Neuronal stem cell (in vitro differentiated cells): Measurements from ENCODE around the gene PDE2A.

Experiments used
- DNase-seq: peaks from one replicate; pipeline ENCODE4 v3.0.0-alpha.2; 2013; ENCODE audit warnings: low spot score
- H2AFZ ChIP-seq: one replicate; pipeline ENCODE4 v1.6.1; 2013; ENCODE audit warnings: mild to moderate bottlenecking, low read length, inconsistent platforms
- H2AK5ac ChIP-seq: 2 replicates; pipeline ENCODE4 v1.6.1; 2013; ENCODE audit warnings: low read depth, mild to moderate bottlenecking, inconsistent platforms, low read length, moderate library complexity, mixed read lengths
- H2BK120ac ChIP-seq: 2 replicates; pipeline ENCODE4 v1.6.1; 2013; ENCODE audit warnings: low read depth, mild to moderate bottlenecking, inconsistent platforms, low read length, moderate library complexity, mixed read lengths
- H2BK12ac ChIP-seq: one replicate; pipeline ENCODE4 v1.6.1; 2013; ENCODE audit warnings: low read length, inconsistent platforms
- H2BK15ac ChIP-seq: 2 replicates; pipeline ENCODE4 v1.6.1; 2013; ENCODE audit warnings: mild to moderate bottlenecking, low read length, inconsistent platforms, mixed read lengths
- H2BK5ac ChIP-seq: one replicate; pipeline ENCODE4 v1.6.1; 2013; ENCODE audit warnings: inconsistent platforms, mild to moderate bottlenecking, low read length, moderate library complexity
- H3K14ac ChIP-seq: one replicate; pipeline ENCODE4 v1.6.1; 2013; ENCODE audit warnings: low read length, inconsistent platforms
- H3K18ac ChIP-seq: 2 replicates; pipeline ENCODE4 v1.6.1; 2013; ENCODE audit warnings: low read length, inconsistent platforms
- H3K23ac ChIP-seq: 2 replicates; pipeline ENCODE4 v1.6.1; 2013; ENCODE audit warnings: low read depth, mild to moderate bottlenecking, mixed read lengths, low read length, inconsistent platforms; ENCODE audit not compliant: poor library complexity
- H3K27ac ChIP-seq: replicated peaks from 3 replicates; pipeline ENCODE4 v1.5.1; 2013; ENCODE audit warnings: low read length, inconsistent platforms
- H3K27me3 ChIP-seq, 3 experiments: 2 replicates each; pipeline ENCODE4 v1.6.1; 2013; ENCODE audit warnings: low read length in 3 of 3, mild to moderate bottlenecking in 2 of 3, inconsistent platforms in 1 of 3, low read depth in 1 of 3, mixed read lengths in 1 of 3, moderate library complexity in 1 of 3; ENCODE audit not compliant: control insufficient read depth in 3 of 3, insufficient read depth in 3 of 3
- H3K36me3 ChIP-seq, 2 donors: replicated peaks in 1 of 2; 2 replicates each; pipeline ENCODE4 v1.6.1; 2013; ENCODE audit warnings: low read length in 2 of 2; ENCODE audit not compliant: control insufficient read depth in 2 of 2, insufficient read depth in 2 of 2
- H3K4ac ChIP-seq: 2 replicates; pipeline ENCODE4 v1.6.1; 2013; ENCODE audit warnings: inconsistent platforms, mild to moderate bottlenecking, low read length, moderate library complexity
- H3K4me1 ChIP-seq, 2 donors: 1 replicate in 1 of 2; 2 replicates in 1 of 2; pipeline ENCODE4 v1.6.1; 2013; ENCODE audit warnings: low read length in 2 of 2, low read depth in 1 of 2; ENCODE audit not compliant: control insufficient read depth in 2 of 2, insufficient read depth in 1 of 2
- H3K4me2 ChIP-seq: one replicate; pipeline ENCODE4 v1.6.1; 2013; ENCODE audit warnings: mild to moderate bottlenecking, low read length, inconsistent platforms; ENCODE audit not compliant: insufficient read depth, poor library complexity, severe bottlenecking
- H3K4me3 ChIP-seq, 2 donors: 2 replicates each; pipeline ENCODE4 v1.5.1; 2013; ENCODE audit warnings: low read length in 2 of 2, mild to moderate bottlenecking in 2 of 2, inconsistent platforms in 1 of 2, moderate library complexity in 1 of 2
- H3K79me1 ChIP-seq: one replicate; pipeline ENCODE4 v1.6.1; 2013; ENCODE audit warnings: low read depth, mild to moderate bottlenecking, inconsistent platforms, low read length, moderate library complexity
- H3K9ac ChIP-seq: one replicate; pipeline ENCODE4 v1.6.1; 2013; ENCODE audit warnings: mild to moderate bottlenecking, low read depth, low read length, inconsistent platforms; ENCODE audit not compliant: poor library complexity
- H3K9me3 ChIP-seq, 2 donors: replicated peaks in 1 of 2; 2 replicates each; pipeline versions ENCODE3 to v1.6.1; 2013; ENCODE audit warnings: low read length in 2 of 2, mild to moderate bottlenecking in 2 of 2, inconsistent platforms in 1 of 2, low read depth in 1 of 2, mixed read lengths in 1 of 2, moderate library complexity in 1 of 2; ENCODE audit not compliant: control insufficient read depth in 2 of 2, insufficient read depth in 1 of 2
- H4K8ac ChIP-seq: one replicate; pipeline ENCODE4 v1.6.1; 2013; ENCODE audit warnings: low read depth, mild to moderate bottlenecking, inconsistent platforms, low read length, moderate library complexity
- H4K91ac ChIP-seq: one replicate; pipeline ENCODE4 v1.6.1; 2013; ENCODE audit warnings: low read length, low read depth, mild to moderate bottlenecking, inconsistent platforms; ENCODE audit not compliant: poor library complexity
- WGBS, 2 donors: extraction: QIAGEN DNeasy Blood & Tissue Kit; methylation state at CpG; one replicate each; pipeline ENCODE4 v1.1.7; 2013; ENCODE audit warnings: missing lambda C conversion rate in 2 of 2, mixed read lengths in 1 of 2; ENCODE audit not compliant: insufficient read length in 2 of 2, insufficient replicate concordance in 1 of 2; ENCODE audit errors: extremely low coverage in 2 of 2; 5-methylcytosine and 5-hydroxymethylcytosine counted together

PDE2A gene

GRCh38 chr11:72639502-72640375, 34.5 kb downstream of the PDE2A start:
- H2BK12ac ChIP-seq: peak overlapping the region; percentile 10
- peaks cover 0 to 3% of the 10 kb centered on the region in 2 donors for H3K9me3 ChIP-seq
- WGBS, 2 donors: 100% methylated on average over 2 of the region's 23 CpGs; no CpG with 5 or more reads in 1 of the 2 donors
- H3K27me3 ChIP-seq: peaks cover 10 to 72% (median 36%) of the 10 kb centered on the region in 3 experiments
- no peak overlapping the region for H3K4me2 ChIP-seq
- no peaks in the 10 kb centered on the region for H3K36me3 ChIP-seq
- peak overlapping the region; percentile 31 for H2AK5ac ChIP-seq
- H2AFZ ChIP-seq: no peak overlapping the region
- peak overlapping the region; percentile 61 for H3K23ac ChIP-seq
- no peak overlapping the region for H2BK120ac ChIP-seq
- H3K4me1 ChIP-seq: peaks cover 2 to 5% of the 10 kb centered on the region in 2 donors
- H3K9ac ChIP-seq: peak overlapping the region; percentile 13
- H3K27ac ChIP-seq: no peak overlapping the region
- H4K8ac ChIP-seq: no peak overlapping the region
- peaks cover 1% of the 10 kb centered on the region for H3K79me1 ChIP-seq
- no peak overlapping the region for H3K14ac ChIP-seq
- no peak overlapping the region for H3K4ac ChIP-seq
- no peak overlapping the region for H2BK15ac ChIP-seq
- H2BK5ac ChIP-seq: no peak overlapping the region
- no peak for DNase-seq
- no peak overlapping the region for H4K91ac ChIP-seq
- peak overlapping the region in 1 of 2 donors; percentile 58 for H3K4me3 ChIP-seq
- no peak overlapping the region for H3K18ac ChIP-seq

- peaks cover 10 to 86% (median 34%) of the 10 kb centered on the region in 3 experiments for H3K27me3 ChIP-seq
- peaks cover 0 to 6% of the 10 kb centered on the region in 2 donors for H3K9me3 ChIP-seq
- H3K4ac ChIP-seq: no peak overlapping the region
- H2BK12ac ChIP-seq: no peak overlapping the region
- no peak overlapping the region for H2BK15ac ChIP-seq
- H3K18ac ChIP-seq: no peak overlapping the region
- H3K27ac ChIP-seq: no peak overlapping the region
- no CpG with 5 or more reads among the region's 8 CpGs for WGBS, 2 donors
- H4K91ac ChIP-seq: no peak overlapping the region
- H3K4me3 ChIP-seq: no peak overlapping the region
- peaks cover 1% of the 10 kb centered on the region for H3K79me1 ChIP-seq
- H3K23ac ChIP-seq: no peak overlapping the region
- H4K8ac ChIP-seq: no peak overlapping the region
- no peak overlapping the region for H2BK120ac ChIP-seq
- no peak for DNase-seq
- peak overlapping the region; percentile 86 for H3K14ac ChIP-seq
- no peak overlapping the region for H2BK5ac ChIP-seq
- no peaks in the 10 kb centered on the region for H3K36me3 ChIP-seq
- no peak overlapping the region for H2AK5ac ChIP-seq
- no peak overlapping the region for H3K4me2 ChIP-seq
- no peak overlapping the region for H2AFZ ChIP-seq
- peaks cover 0 to 3% of the 10 kb centered on the region in 2 donors for H3K4me1 ChIP-seq
- H3K9ac ChIP-seq: no peak overlapping the region
Measured at GRCh38 chr11:72637926-72638325, 36.3 kb downstream of the PDE2A start.

- no peak overlapping the region for H3K4me3 ChIP-seq
- no peak overlapping the region for H3K18ac ChIP-seq
- H3K36me3 ChIP-seq: no peaks in the 10 kb centered on the region
- H4K91ac ChIP-seq: no peak overlapping the region
- no peak overlapping the region for H2BK15ac ChIP-seq
- peaks cover 3 to 6% of the 10 kb centered on the region in 2 donors for H3K4me1 ChIP-seq
- H3K4ac ChIP-seq: no peak overlapping the region
- H4K8ac ChIP-seq: no peak overlapping the region
- no CpG with 5 or more reads among the region's 2 CpGs for WGBS, 2 donors
- H3K27ac ChIP-seq: no peak overlapping the region
- peaks cover 10 to 87% (median 29%) of the 10 kb centered on the region in 3 experiments for H3K27me3 ChIP-seq
- H2BK120ac ChIP-seq: no peak overlapping the region
- peak overlapping the region; percentile 67 for H3K14ac ChIP-seq
- no peak overlapping the region for H3K4me2 ChIP-seq
- peaks cover 0 to 6% of the 10 kb centered on the region in 2 donors for H3K9me3 ChIP-seq
- H2AK5ac ChIP-seq: peak overlapping the region; percentile 14
- H2AFZ ChIP-seq: no peak overlapping the region
- H3K23ac ChIP-seq: peak overlapping the region; percentile 3
- no peak for DNase-seq
- peak overlapping the region; percentile 5 for H2BK12ac ChIP-seq
- H3K79me1 ChIP-seq: peaks cover 1% of the 10 kb centered on the region
- H2BK5ac ChIP-seq: no peak overlapping the region
- H3K9ac ChIP-seq: no peak overlapping the region
Measured at GRCh38 chr11:72637198-72637597, 37.0 kb downstream of the PDE2A start.

GRCh38 chr11:72636376-72636775, 37.8 kb downstream of the PDE2A start:
- Histone ChIP-seq H4K8ac (no peak overlapping the region), H3K36me3 (no peaks in the 10 kb centered on the region), H4K91ac (no peak overlapping the region), H3K27ac (no peak overlapping the region), H3K18ac (no peak overlapping the region), H3K23ac (no peak overlapping the region), H2BK120ac (no peak overlapping the region), H3K4me1 (peaks cover 4 to 8% of the 10 kb centered on the region in 2 donors), H3K4me3 (no peak overlapping the region), H2AFZ (no peak overlapping the region), H3K4me2 (no peak overlapping the region), H3K79me1 (peaks cover 1% of the 10 kb centered on the region), H3K9ac (no peak overlapping the region), H3K27me3 (peaks cover 4 to 79% (median 21%) of the 10 kb centered on the region in 3 experiments), H3K9me3 (peaks cover 0 to 6% of the 10 kb centered on the region in 2 donors), H2BK12ac (no peak overlapping the region), H3K14ac (no peak overlapping the region), H2BK15ac (no peak overlapping the region), H2BK5ac (no peak overlapping the region), H3K4ac (no peak overlapping the region), H2AK5ac (peak overlapping the region; percentile 15)
- DNase-seq: no peak
- WGBS, 2 donors: no CpG with 5 or more reads among the region's 3 CpGs
